ENCODE measurements around the gene GMNC.

Gene GMNC

GRCh38 chr3:190849607-190850006, 12.9 kb downstream of the GMNC start:
- DNase-seq (ENCODE audit: low spot score) = no peak

GRCh38 chr3:190848870-190849269, 13.6 kb downstream of the GMNC start:
- no peak for DNase-seq (ENCODE audit: low spot score)

GRCh38 chr3:190847436-190847835, 15.1 kb downstream of the GMNC start:
- no peak for DNase-seq (ENCODE audit: low spot score)

- DNase-seq (ENCODE audit: low spot score) = no peak
Observed at GRCh38 chr3:190840146-190840545, 22.3 kb downstream of the GMNC start.

DNA sequence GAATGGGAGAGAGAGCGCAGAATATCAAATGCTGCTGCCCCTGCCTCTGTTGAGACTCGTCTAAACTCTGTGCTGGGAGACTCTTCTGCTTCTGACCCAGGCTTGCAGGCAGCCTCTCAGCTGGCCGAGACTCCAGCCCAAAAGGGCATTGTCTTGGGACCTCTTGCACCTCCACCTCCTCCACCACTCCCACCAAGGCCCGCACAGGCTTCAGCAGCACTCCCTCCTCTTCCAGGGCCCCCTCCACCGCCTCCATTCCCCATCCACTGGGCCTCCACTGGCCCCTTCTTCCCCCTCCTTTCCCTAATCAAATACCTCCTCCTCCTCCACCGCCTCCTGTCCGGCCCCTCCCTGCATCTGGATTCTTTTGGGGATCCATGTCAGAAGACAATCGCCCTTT, 31.3 kb downstream of the GMNC start:
- DNase-seq (ENCODE audit: low spot score) = no peak

DNA sequence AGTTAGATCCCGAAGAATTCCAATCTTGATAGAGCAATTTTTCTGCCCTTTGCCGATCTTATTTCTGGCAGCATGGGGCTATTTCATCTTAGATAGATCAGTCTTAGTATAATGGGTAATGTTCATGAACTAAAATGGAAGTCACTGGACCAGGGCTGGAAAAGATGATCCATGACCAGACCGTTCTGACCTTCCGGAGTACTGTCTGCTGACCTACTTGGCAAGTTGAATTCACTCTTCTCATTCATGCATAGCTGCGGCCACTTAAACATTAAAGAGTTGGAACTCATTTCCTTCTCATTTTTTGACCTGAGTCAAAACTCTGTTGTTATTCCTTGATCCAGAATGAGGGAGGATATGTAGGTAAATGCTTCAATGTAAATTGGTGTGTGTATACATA, 32.5 kb downstream of the GMNC start:
- DNase-seq (ENCODE audit: low spot score) = no peak

DNA sequence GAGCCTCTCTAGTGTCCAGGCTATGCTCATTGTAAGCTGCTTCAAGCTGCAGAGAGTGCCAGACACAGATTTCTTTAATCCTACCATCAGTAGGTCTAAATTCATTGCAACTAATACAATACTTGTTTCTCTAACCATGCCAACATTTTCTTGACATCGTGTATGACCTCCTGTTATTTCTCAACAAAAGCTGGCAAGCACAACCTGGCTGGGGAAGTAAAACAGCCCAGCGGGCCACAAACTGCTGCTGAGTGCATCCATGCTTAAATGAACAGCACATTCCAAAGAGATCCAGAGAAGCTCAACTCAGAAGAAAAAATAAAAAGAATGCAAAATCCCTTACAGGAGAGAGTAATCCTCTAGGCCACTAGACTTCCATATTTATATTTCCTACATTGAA, 36.5 kb downstream of the GMNC start:
- no peak for DNase-seq (ENCODE audit: low spot score)

- DNase-seq (ENCODE audit: low spot score) = no peak
Observed at GRCh38 chr3:190825386-190826016, 37.0 kb downstream of the GMNC start.

DNA sequence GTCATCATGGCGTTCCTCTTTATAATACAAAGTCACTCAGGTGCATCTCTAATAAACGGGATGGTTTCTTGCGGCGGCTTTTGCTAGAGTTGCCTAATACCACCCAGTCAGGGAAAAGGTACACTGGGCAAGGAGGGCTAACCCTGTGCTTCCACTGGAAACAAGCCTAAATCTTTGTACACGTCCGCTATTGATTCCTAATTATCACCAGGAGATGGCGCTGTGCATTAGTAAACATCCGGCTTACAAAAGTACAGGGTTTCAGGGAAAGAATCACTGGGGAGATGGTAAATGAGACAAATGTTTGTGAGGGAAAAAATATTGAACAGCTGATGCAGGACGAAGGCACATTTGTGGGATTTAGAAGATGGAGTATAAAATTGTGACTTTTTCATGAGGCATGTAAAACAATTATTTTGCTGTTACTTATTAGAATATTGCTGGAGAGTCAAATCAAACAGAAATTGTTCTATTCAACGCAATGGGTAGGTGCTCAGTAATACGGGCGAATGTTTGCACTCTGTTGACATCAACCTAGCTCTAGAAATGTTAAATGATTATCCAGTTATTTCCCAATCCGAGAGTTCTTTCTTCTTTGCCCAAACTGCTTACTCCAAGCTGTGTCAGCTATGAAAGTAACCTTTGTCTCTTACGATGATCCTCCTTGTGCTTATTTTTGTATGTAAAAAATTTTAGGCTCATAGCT, 50.6 kb downstream of the GMNC start:
- DNase-seq (ENCODE audit: low spot score) = peak; percentile 9

GRCh38 chr3:190810957-190811356, 51.5 kb downstream of the GMNC start:
- no peak for DNase-seq (ENCODE audit: low spot score)

- DNase-seq (ENCODE audit: low spot score) = no peak
Observed at GRCh38 chr3:190809351-190809750, 53.1 kb downstream of the GMNC start.

GRCh38 chr3:190807719-190808375, 54.6 kb downstream of the GMNC start:
- peak; percentile 1 for DNase-seq (ENCODE audit: low spot score)
